ENCODE results near the gene RNF144A.

The RNF144A gene

DNA sequence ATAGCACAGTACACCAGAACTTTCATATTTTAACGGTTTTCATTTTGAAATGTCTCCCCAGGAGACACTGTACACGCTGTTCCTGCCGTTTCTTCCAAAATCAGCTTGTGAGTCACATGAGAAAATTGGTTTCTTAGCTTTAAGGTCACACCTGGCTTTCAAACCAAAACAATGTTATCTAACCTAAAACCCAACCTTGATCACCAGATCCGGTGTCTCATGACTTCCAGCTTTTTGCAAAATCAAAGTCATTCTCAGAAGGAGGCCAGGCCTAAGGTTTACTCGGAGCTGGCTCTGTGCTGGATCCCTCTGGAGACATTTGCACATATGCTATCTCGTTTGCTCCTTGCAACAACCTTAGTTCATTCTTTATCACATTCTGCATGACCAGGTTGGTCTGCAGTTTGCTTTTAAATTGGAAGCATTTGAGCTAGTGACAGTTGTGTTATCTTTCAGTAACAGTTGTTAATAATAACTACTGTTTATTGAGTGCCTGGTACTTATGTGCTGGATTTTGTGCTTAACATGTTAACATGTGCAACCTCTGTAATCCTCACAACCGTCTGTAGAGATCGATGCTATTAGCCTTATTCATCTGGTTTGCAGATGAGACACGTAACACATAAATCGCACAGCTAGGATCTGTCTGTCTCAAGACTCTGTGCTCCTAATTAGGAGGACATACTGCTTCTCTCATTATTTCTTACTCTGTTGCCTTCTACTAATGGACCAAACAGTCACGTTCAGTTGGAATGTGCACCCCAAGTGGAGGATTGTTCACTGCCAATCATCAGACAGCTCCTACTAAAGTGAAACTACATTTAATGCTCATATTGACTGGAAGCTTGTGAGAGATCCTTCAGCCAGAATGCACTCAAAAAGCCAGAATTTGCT lies 105.5 kb downstream of the RNF144A start:
- Histone ChIP-seq H3K4me2 (ENCODE audit: low read length) (peak overlapping the region; percentile 57), H3K4me1 (ENCODE audit: control insufficient read depth, insufficient read depth, low read length) (peaks cover 14% of the 10 kb centered on the region), H3K4me3 (ENCODE audit: low read length) (no peak overlapping the region), H3K9ac (ENCODE audit: low read depth, low read length) (no peak overlapping the region), H3K9me3 (replicated peaks; ENCODE audit: low read length) (no peaks in the 10 kb centered on the region), H3K36me3 (ENCODE audit: insufficient read depth, low read length) (no peaks in the 10 kb centered on the region), H3K27me3 (ENCODE audit: control insufficient read depth, insufficient read depth, low read length) (peaks cover 2% of the 10 kb centered on the region)

DNA sequence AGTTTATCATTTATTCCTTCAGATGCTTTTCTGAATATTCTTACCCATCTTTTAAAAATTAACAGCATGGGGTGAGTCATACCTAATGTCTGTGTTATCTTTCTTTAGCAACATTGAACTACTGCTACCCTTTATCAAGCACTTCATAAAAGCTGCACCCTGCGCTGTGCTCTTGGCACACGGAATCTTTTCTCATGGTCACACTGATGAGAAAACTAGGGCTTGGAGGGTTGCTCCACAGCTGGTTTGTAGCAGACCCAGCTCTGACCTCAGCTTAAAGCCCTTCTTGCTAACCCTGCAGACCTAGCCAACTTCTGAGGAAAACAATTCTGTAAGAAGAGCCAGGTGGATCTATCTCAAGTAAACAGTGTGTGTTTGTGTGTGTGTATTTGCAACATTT lies 106.3 kb downstream of the RNF144A start:
- Histone ChIP-seq H3K4me2 (ENCODE audit: low read length) (peak overlapping the region; percentile 57), H3K4me1 (ENCODE audit: control insufficient read depth, insufficient read depth, low read length) (peaks cover 14% of the 10 kb centered on the region), H3K9ac (ENCODE audit: low read depth, low read length) (no peak overlapping the region), H3K27me3 (ENCODE audit: control insufficient read depth, insufficient read depth, low read length) (no peaks in the 10 kb centered on the region), H3K36me3 (ENCODE audit: insufficient read depth, low read length) (no peaks in the 10 kb centered on the region), H3K4me3 (ENCODE audit: low read length) (no peak overlapping the region), H3K9me3 (replicated peaks; ENCODE audit: low read length) (no peaks in the 10 kb centered on the region)

DNA sequence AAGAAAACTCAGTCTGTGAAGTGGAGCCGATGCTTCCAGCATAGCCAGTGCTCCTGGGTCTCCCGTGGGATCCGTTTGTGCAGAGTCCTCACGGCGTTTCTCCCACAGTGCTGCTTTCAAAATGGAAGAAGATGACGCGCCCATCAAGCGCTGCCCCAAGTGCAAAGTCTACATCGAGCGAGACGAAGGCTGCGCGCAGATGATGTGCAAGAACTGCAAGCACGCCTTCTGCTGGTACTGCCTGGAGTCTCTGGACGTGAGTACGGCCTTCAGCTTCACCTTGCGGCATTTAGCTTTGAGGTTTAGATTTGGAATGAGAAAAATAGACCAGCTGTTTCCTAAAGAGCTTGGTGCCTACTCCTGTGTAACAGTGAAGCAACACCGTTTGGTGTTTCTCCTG lies 107.0 kb downstream of the RNF144A start:
- no peaks in the 10 kb centered on the region for H3K36me3 ChIP-seq (ENCODE audit: insufficient read depth, low read length)
- no peak overlapping the region for H3K4me3 ChIP-seq (ENCODE audit: low read length)
- peaks cover 14% of the 10 kb centered on the region for H3K4me1 ChIP-seq (ENCODE audit: control insufficient read depth, insufficient read depth, low read length)
- no peaks in the 10 kb centered on the region for H3K9me3 ChIP-seq (replicated peaks; ENCODE audit: low read length)
- H3K4me2 ChIP-seq (ENCODE audit: low read length): no peak overlapping the region
- no peak overlapping the region for H3K9ac ChIP-seq (ENCODE audit: low read depth, low read length)
- no peaks in the 10 kb centered on the region for H3K27me3 ChIP-seq (ENCODE audit: control insufficient read depth, insufficient read depth, low read length)

DNA sequence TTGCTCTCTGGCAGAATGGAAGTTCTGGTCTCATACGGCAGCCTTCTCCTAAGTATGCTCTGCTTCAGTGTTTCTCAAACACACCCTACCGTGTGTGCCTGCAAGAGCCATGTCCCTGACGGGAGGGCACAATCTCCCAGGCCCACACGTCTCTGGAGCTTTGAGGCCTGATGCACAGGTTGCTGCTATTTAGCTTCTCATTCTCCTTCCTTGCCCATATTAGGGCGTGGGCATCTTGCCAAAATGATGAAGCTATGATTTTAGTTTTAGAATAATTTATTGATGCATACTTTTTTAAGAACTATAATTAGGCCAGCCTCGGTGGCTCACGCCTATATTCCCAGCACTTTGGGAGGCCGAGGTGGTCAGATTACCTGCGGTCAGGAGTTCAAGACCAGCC lies 107.9 kb downstream of the RNF144A start:
- no peaks in the 10 kb centered on the region for H3K9me3 ChIP-seq (replicated peaks; ENCODE audit: low read length)
- H3K9ac ChIP-seq (ENCODE audit: low read depth, low read length): no peak overlapping the region
- H3K4me1 ChIP-seq (ENCODE audit: control insufficient read depth, insufficient read depth, low read length): peaks cover 14% of the 10 kb centered on the region
- H3K4me2 ChIP-seq (ENCODE audit: low read length): no peak overlapping the region
- H3K36me3 ChIP-seq (ENCODE audit: insufficient read depth, low read length): no peaks in the 10 kb centered on the region
- H3K27me3 ChIP-seq (ENCODE audit: control insufficient read depth, insufficient read depth, low read length): no peaks in the 10 kb centered on the region
- H3K4me3 ChIP-seq (ENCODE audit: low read length): no peak overlapping the region

DNA sequence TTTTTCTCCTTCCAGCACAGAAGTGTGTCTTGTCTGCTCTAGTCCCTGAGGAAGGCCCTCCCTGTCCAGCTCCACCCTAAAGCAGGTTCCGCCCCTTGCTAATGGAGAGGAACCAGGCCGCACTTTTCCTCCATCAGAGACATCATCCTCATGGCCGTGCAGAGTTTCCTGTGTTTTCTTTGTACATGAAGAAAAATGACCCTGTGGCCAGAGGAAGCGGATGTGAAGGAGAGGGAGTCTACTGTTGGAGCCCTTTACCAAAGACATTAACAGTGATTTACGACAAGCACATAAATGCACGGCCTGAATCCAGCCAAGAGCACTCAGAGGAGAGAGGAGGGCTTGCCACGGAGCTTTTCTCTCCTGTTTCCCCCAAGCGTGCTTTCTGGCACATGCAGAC lies 109.5 kb downstream of the RNF144A start:
- no peaks in the 10 kb centered on the region for H3K9me3 ChIP-seq (replicated peaks; ENCODE audit: low read length)
- H3K9ac ChIP-seq (ENCODE audit: low read depth, low read length): no peak overlapping the region
- no peak overlapping the region for H3K4me3 ChIP-seq (ENCODE audit: low read length)
- H3K36me3 ChIP-seq (ENCODE audit: insufficient read depth, low read length): no peaks in the 10 kb centered on the region
- no peaks in the 10 kb centered on the region for H3K27me3 ChIP-seq (ENCODE audit: control insufficient read depth, insufficient read depth, low read length)
- H3K4me2 ChIP-seq (ENCODE audit: low read length): no peak overlapping the region
- H3K4me1 ChIP-seq (ENCODE audit: control insufficient read depth, insufficient read depth, low read length): peaks cover 14% of the 10 kb centered on the region

DNA sequence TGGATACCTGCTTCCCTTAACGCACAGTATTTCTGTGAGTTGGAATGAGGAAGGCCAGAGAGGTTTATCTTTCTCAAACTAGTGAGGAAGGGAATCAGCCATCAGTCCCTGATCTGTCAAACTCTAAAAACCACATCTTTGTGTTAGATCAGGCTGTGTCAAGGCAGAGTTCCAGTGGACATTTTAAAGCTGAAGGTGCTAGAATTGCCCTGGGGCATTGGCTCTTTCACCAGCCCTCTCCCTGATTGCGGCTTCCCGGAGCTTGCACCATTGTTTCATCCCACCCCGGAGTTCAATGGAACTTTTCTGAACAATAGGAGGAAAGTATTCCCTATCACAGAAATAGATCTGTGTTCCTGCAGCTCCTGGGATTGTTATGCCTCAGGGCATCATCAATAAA lies 110.2 kb downstream of the RNF144A start:
- no peaks in the 10 kb centered on the region for H3K36me3 ChIP-seq (ENCODE audit: insufficient read depth, low read length)
- no peak overlapping the region for H3K4me2 ChIP-seq (ENCODE audit: low read length)
- H3K27me3 ChIP-seq (ENCODE audit: control insufficient read depth, insufficient read depth, low read length): no peaks in the 10 kb centered on the region
- no peak overlapping the region for H3K9ac ChIP-seq (ENCODE audit: low read depth, low read length)
- peaks cover 10% of the 10 kb centered on the region for H3K4me1 ChIP-seq (ENCODE audit: control insufficient read depth, insufficient read depth, low read length)
- H3K4me3 ChIP-seq (ENCODE audit: low read length): no peak overlapping the region
- no peaks in the 10 kb centered on the region for H3K9me3 ChIP-seq (replicated peaks; ENCODE audit: low read length)

DNA sequence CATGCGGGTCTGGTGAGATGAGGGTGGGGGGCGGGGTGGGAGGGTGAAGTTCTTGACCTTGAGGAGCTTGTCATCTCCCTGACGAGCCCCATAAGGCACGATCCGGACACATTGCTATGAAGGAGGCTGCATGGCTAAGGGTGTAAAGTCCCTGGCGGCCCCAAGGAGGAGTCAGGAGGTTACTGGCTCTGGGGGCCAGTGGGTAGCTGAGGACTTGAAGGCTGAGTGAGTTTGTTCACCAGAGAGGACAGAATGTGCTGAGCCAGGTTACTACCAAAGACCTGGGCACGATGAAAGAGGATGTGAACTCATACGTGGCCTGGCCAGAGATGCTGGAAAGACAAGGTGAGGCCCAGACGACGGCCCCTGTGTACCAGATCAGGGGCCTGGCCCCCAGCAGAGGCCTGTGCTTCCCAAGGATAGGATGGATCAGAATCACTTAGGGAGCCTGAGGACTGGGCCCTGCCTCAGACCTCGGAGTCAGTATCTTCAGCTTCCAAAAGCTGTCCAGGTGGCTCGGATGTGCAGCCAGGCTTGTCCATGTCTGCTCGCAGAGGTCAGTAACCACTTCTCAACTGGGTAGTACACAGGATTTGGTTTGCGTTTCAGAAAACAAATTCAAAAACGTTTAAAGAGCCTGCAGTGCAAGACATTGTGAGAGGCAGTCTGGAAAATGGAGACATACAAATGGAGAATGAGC lies 110.9 kb downstream of the RNF144A start:
- no peak overlapping the region for H3K4me2 ChIP-seq (ENCODE audit: low read length)
- no peak overlapping the region for H3K9ac ChIP-seq (ENCODE audit: low read depth, low read length)
- no peak overlapping the region for H3K4me3 ChIP-seq (ENCODE audit: low read length)
- no peaks in the 10 kb centered on the region for H3K36me3 ChIP-seq (ENCODE audit: insufficient read depth, low read length)
- peaks cover 3% of the 10 kb centered on the region for H3K4me1 ChIP-seq (ENCODE audit: control insufficient read depth, insufficient read depth, low read length)
- H3K9me3 ChIP-seq (replicated peaks; ENCODE audit: low read length): no peaks in the 10 kb centered on the region
- H3K27me3 ChIP-seq (ENCODE audit: control insufficient read depth, insufficient read depth, low read length): no peaks in the 10 kb centered on the region

DNA sequence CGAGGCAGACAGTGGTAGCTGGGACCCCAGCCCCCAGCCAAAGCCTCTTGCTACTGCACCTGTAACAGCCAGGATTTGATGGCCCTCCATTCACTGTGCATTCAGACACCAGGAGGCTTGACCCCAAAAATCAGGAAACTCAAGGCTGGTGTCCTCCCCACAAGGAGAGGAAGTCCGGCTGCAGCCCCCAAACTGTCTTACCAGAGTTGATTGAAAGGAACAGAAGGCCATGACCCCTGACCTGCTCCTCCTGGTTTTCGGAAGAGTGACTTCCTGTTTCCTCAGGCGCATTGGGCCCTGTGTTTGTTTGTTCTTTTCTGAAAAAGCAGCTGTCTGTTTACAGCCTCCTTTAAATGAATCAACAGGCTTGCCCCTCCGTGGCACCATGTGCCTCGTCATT lies 111.6 kb downstream of the RNF144A start:
- no peak overlapping the region for H3K4me2 ChIP-seq (ENCODE audit: low read length)
- H3K36me3 ChIP-seq (ENCODE audit: insufficient read depth, low read length): no peaks in the 10 kb centered on the region
- H3K9ac ChIP-seq (ENCODE audit: low read depth, low read length): no peak overlapping the region
- H3K9me3 ChIP-seq (replicated peaks; ENCODE audit: low read length): no peaks in the 10 kb centered on the region
- H3K4me3 ChIP-seq (ENCODE audit: low read length): no peak overlapping the region
- H3K27me3 ChIP-seq (ENCODE audit: control insufficient read depth, insufficient read depth, low read length): peaks cover 7% of the 10 kb centered on the region
- H3K4me1 ChIP-seq (ENCODE audit: control insufficient read depth, insufficient read depth, low read length): no peaks in the 10 kb centered on the region

DNA sequence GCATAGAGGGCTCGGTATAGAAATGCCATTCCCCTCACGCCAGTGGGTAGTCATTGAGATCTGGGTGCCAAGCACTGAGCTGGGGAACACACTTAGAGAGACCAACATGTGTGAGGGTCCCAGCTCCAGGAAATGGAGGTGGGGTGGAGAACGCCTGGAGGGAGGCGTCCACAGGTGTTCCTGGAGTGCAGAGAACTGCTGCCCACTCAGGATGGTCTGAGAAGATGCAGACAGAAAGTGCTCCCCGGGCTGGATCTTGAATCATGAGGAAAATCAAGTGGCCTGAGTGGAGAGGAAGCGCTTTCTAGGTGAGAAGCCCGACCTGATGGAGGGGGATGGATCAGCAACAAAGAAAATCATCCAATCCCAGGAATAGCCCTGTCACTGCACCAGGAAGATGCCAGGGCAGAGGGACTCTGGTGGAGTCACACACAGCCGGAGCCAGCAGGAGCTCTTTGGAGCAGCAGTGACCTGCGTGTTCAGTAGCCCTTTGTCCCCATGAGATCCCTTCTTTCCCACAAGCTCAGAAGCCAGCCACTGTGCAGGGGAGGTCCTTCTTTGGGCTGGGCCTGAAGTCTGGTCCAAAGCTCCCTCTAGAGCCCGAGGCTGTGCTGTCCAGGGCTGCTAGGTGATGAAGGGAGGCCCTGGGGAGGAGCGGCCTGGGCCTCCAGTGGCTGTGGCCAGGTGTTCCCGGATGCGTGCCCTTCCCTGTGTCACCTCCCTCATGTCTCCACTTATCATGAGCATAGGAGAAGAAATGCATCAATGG lies 112.3 kb downstream of the RNF144A start:
- Histone ChIP-seq H3K4me1 (ENCODE audit: control insufficient read depth, insufficient read depth, low read length) (no peaks in the 10 kb centered on the region), H3K9me3 (replicated peaks; ENCODE audit: low read length) (no peaks in the 10 kb centered on the region), H3K9ac (ENCODE audit: low read depth, low read length) (no peak overlapping the region), H3K4me2 (ENCODE audit: low read length) (no peak overlapping the region), H3K4me3 (ENCODE audit: low read length) (no peak overlapping the region), H3K36me3 (ENCODE audit: insufficient read depth, low read length) (no peaks in the 10 kb centered on the region), H3K27me3 (ENCODE audit: control insufficient read depth, insufficient read depth, low read length) (peaks cover 9% of the 10 kb centered on the region)

DNA sequence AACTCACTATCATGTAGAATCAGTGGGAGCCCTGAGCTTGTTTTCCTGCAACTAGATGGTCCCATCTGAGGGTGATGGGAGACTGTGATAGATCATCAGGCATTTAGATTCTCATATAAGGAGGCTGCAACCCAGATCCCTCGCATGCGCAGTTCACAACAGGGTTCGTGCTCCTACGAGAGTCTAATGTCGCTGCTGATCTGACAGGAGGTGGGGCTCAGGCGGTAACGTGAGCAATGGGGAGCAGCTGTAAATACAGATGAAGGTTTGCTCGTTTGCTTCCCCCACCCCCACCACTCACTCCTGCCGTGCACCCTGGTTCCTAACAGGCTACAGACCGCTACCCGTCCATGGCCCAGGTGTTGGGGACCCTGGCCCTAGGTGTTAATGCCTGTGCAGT lies 113.6 kb downstream of the RNF144A start:
- no peaks in the 10 kb centered on the region for H3K9me3 ChIP-seq (replicated peaks; ENCODE audit: low read length)

DNA sequence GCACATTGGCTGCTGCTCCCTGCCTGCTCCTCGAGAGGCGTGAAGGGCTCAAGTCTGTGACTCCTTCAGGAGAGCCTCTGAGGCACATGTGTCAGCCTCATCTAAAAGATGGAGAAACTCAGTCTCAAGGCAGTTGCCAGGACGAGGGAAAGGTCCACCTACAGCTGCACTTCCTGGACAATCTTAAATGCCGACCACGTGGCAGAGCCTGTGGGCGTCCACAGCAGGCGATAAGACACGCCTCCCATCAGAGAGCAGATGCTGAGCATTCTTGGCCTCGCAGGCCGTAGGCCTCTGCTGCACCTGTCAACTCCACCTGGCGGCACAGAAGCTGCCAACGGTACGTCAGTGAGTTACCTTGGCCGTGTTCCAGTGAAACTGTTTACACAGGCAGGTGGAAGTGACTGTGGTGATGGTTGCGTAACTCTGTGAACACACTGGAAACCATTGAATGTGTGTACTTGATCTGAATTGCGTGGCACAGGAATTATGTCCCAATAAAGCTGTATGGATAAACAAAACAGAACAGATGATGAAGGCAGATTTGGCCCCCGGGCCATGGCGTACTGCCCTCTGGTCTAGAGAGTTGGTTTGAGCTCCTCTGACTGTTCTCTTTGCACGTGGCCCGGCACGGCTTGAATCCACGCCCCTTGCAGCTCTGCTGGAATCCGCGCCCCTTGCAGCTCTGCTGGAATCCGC lies 114.5 kb downstream of the RNF144A start:
- Histone ChIP-seq H3K4me3 (ENCODE audit: low read length) (no peak overlapping the region), H3K9ac (ENCODE audit: low read depth, low read length) (no peak overlapping the region), H3K27me3 (ENCODE audit: control insufficient read depth, insufficient read depth, low read length) (peaks cover 23% of the 10 kb centered on the region), H3K4me2 (ENCODE audit: low read length) (no peak overlapping the region), H3K9me3 (replicated peaks; ENCODE audit: low read length) (no peaks in the 10 kb centered on the region), H3K36me3 (ENCODE audit: insufficient read depth, low read length) (no peaks in the 10 kb centered on the region), H3K4me1 (ENCODE audit: control insufficient read depth, insufficient read depth, low read length) (no peaks in the 10 kb centered on the region)

More for the DNA sequence above, 113.6 kb downstream of the RNF144A start:
- no peak overlapping the region for H3K9ac ChIP-seq (ENCODE audit: low read depth, low read length)
- no peak overlapping the region for H3K4me2 ChIP-seq (ENCODE audit: low read length)
- no peaks in the 10 kb centered on the region for H3K4me1 ChIP-seq (ENCODE audit: control insufficient read depth, insufficient read depth, low read length)
- no peak overlapping the region for H3K4me3 ChIP-seq (ENCODE audit: low read length)
- H3K36me3 ChIP-seq (ENCODE audit: insufficient read depth, low read length): no peaks in the 10 kb centered on the region
- H3K27me3 ChIP-seq (ENCODE audit: control insufficient read depth, insufficient read depth, low read length): peaks cover 18% of the 10 kb centered on the region
